ENCODE measurements around the gene DSCAML1. TPM values are rescaled to one million over a fixed set of nuclear protein-coding genes. Genes with fewer than 3 reads are reported as not detected.

The DSCAML1 gene
- total and polyA plus RNA-seq, 12 donors = 0.16 to 1.5 (median 0.57) TPM

GRCh38 chr11:117627259-117627658 lies 169.8 kb downstream of the DSCAML1 start:
- DNase-seq = no peak
- peaks cover 0 to 2% (median 0%) of the 10 kb centered on the region in 11 donors for H3K9me3 ChIP-seq
- H3K36me3 ChIP-seq = no peaks in the 10 kb centered on the region
- 90 to 95% methylated on average over 13 of the region's 13 CpGs for WGBS, 2 donors
- intact Hi-C loops (cut with DNase I) = no loop called here
- ATAC-seq = no peak
- H3K27ac ChIP-seq = no peak overlapping the region
- no peaks in the 10 kb centered on the region for H3K27me3 ChIP-seq
- TF ChIP-seq, protein P1, sequence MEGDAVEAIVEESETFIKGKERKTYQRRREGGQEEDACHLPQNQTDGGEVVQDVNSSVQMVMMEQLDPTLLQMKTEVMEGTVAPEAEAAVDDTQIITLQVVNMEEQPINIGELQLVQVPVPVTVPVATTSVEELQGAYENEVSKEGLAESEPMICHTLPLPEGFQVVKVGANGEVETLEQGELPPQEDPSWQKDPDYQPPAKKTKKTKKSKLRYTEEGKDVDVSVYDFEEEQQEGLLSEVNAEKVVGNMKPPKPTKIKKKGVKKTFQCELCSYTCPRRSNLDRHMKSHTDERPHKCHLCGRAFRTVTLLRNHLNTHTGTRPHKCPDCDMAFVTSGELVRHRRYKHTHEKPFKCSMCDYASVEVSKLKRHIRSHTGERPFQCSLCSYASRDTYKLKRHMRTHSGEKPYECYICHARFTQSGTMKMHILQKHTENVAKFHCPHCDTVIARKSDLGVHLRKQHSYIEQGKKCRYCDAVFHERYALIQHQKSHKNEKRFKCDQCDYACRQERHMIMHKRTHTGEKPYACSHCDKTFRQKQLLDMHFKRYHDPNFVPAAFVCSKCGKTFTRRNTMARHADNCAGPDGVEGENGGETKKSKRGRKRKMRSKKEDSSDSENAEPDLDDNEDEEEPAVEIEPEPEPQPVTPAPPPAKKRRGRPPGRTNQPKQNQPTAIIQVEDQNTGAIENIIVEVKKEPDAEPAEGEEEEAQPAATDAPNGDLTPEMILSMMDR (IDR thresholded peaks at IDR 0.05) = no peak
- H3K4me1 ChIP-seq = peaks cover 0 to 12% (median 0%) of the 10 kb centered on the region in 9 donors
- H3K4me3 ChIP-seq = no peak overlapping the region

DNA sequence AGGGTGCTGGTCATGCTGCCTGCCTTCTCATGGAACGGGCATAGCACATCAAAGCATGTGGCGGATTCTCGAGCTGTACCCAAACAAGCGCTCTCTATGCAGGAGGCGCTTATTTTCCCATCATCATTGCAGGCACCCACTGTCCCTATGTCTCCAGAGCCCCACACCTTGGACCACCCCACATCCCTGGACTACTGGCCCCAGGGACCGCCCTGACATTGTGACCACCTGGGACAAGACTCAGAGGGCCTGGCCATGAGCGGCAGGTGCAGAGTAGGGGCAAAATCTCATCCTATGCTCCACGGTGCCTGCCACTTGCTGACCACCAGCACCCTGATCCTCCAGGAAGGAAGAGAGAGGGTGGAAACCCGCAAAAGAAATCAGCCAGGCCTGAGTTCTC lies 170.4 kb downstream of the DSCAML1 start:
- H3K4me3 ChIP-seq = no peak overlapping the region
- peaks cover 0 to 12% (median 0%) of the 10 kb centered on the region in 9 donors for H3K4me1 ChIP-seq
- H3K9me3 ChIP-seq = peaks cover 0 to 9% (median 3%) of the 10 kb centered on the region in 11 donors
- no peak for DNase-seq
- ATAC-seq = no peak
- H3K27me3 ChIP-seq = no peaks in the 10 kb centered on the region
- intact Hi-C loops (cut with DNase I) = no loop called here
- H3K27ac ChIP-seq = no peak overlapping the region
- H3K36me3 ChIP-seq = no peaks in the 10 kb centered on the region
- TF ChIP-seq, protein P1 (IDR thresholded peaks at IDR 0.05) = no peak
- 90 to 96% methylated on average over 9 of the region's 9 CpGs for WGBS, 2 donors

DNA sequence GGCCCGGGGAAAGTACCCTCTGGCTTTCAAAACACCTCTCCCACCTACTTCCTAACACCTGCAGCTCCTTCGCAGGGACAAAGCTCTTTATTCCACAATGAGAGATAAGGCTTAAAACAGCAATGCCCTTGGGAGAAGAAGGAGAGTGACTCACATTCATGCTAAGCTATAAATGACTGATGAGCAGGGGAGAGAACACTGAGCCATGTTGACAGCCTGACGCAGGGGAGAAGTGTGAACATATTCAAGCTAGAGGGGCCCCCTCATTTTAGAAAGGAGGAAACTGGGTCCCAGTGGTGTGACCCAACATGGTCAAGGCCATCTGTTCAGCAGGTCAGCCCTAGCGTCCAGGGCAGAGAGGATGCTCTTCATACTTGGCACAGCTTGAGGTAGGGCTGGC lies 171.8 kb downstream of the DSCAML1 start:
- Histone ChIP-seq H3K4me3 (no peak overlapping the region), H3K4me1 (peaks cover 0 to 12% (median 0%) of the 10 kb centered on the region in 9 donors), H3K36me3 (no peaks in the 10 kb centered on the region), H3K9me3 (peaks cover 0 to 15% (median 7%) of the 10 kb centered on the region in 11 donors), H3K27ac (no peak overlapping the region), H3K27me3 (no peaks in the 10 kb centered on the region)
- TF ChIP-seq, protein P1 (IDR thresholded peaks at IDR 0.05) = no peak
- intact Hi-C loops (cut with DNase I) = no loop called here
- 28 to 42% methylated on average over 4 of the region's 4 CpGs for WGBS, 2 donors
- DNase-seq (no peak), ATAC-seq (peak in 7 of 8 donors; percentile 58 to 91 (median 79))

GRCh38 chr11:117623831-117624271 lies 173.2 kb downstream of the DSCAML1 start:
- Histone ChIP-seq H3K27ac (no peak overlapping the region), H3K4me3 (no peak overlapping the region), H3K27me3 (no peaks in the 10 kb centered on the region), H3K9me3 (peaks cover 0 to 15% (median 7%) of the 10 kb centered on the region in 11 donors), H3K36me3 (no peaks in the 10 kb centered on the region), H3K4me1 (peaks cover 0 to 12% (median 0%) of the 10 kb centered on the region in 9 donors)
- WGBS, 2 donors = 89% methylated on average over 2 of the region's 2 CpGs
- no peak for ATAC-seq
- TF ChIP-seq, protein P1 (IDR thresholded peaks at IDR 0.05) = no peak
- DNase-seq = no peak
- intact Hi-C loops (cut with DNase I) = loop anchor here in 1 of 10 donors (5.0 kb wide), 1 partner anchor 1042 kb away; no protein-coding TSS in a partner anchor

Measured in heart right ventricle (tissue), 16 donors.